ENCODE data around the gene SLC2A13. TPM values are rescaled to one million over a fixed set of nuclear protein-coding genes. Genes with fewer than 3 reads are reported as not detected.
"Not testable (repeated sequence)": the region's sequence is repeated elsewhere in the genome, so short reads cannot be mapped to it uniquely, and the experiment has no call there.

SLC2A13 gene
- polyA plus RNA-seq, 3 donors: 13.4 to 15.6 (median 14.5) TPM

DNA sequence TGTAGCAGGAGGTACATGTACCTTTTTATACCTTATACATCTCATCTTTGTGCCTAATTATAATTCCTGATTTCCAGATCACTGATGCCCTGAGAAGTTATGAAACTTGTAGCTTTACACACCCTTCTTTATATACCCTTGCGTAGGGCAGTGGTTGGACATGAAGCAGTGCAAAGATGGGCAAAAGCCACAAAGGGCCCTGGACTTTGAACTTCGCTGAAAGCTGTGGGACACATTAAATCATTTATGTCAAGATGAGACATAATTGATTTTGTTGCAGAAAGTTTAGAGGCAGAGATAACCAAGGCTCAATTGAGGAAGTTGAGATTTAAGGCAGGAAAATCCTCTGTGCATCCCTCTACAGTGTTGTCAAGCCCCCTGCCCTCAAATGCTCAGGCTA, 170.0 kb downstream of the SLC2A13 start:
- no peak for DNase-seq (ENCODE audit: low read depth in 3 of 3, low spot score in 2 of 3)

DNA sequence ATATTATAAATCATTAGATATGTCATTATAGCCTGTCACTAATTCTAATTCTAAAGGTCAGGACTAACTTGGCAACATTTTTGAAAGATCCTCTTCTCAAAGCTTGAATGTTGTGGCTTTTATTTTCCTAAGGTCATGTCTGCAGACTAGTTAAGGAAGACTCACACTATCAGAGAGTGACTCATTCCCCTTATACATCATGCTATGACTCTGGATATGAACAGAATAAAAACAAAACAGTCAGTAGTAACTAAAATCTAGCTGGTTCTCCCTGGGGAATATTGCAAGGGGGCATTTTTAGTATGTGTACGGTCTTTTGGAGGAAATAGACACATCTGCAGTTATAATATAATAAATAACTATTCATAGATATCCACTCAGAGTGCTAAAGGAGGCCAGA, 170.6 kb downstream of the SLC2A13 start:
- no peak for DNase-seq (ENCODE audit: low read depth in 3 of 3, low spot score in 2 of 3)

- no peak for DNase-seq (ENCODE audit: low read depth in 3 of 3, low spot score in 2 of 3)
Observed at GRCh38 chr12:39931857-39932256, 174.0 kb downstream of the SLC2A13 start.

- no peak for DNase-seq (ENCODE audit: low read depth in 3 of 3, low spot score in 2 of 3)
Observed at GRCh38 chr12:39931231-39931630, 174.7 kb downstream of the SLC2A13 start.

DNA sequence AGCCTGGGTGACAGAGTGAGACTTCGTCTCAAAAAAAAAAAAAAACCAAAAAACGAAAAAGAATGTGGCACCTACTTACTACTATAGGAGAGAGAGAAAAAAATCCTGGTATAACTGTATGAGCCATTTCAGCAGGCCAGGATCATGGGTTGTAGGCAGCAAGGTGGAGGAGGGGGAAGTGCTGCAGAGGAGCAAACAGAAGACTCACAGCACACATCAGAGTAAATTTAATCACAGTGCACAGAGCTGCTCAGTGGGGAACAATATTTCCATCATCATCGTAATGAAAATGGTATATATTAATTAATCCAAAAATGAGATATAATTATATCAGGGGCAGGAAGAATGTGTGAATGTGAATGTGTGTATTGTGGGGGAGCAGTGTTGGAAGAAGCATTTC, 175.8 kb downstream of the SLC2A13 start:
- DNase-seq (ENCODE audit: low read depth in 3 of 3, low spot score in 2 of 3): no peak

GRCh38 chr12:39928181-39928899, 177.5 kb downstream of the SLC2A13 start:
- DNase-seq (ENCODE audit: low read depth in 3 of 3, low spot score in 2 of 3): no peak

DNA sequence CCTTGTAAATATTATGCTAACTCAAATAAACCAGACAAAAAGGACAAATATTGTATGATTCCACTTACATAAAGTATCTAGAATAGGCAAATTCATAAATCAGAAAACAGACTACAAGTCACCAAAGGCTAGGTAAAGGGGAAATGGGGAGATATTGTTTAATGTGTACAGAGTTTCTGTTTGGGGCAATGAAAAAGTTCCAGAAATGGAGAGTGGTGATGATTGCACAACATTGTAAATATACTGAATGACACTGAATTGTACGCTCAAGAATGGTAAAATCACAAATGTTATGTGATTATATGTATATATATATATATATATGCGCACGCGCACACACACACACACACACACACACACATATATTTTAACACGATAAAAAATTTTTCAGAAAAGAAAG, 182.5 kb downstream of the SLC2A13 start:
- no peak for DNase-seq (ENCODE audit: low read depth in 3 of 3, low spot score in 2 of 3)

GRCh38 chr12:39922598-39922997, 183.3 kb downstream of the SLC2A13 start:
- not testable (repeated sequence) for DNase-seq (ENCODE audit: low read depth in 3 of 3, low spot score in 2 of 3)

GRCh38 chr12:39920647-39921046, 185.2 kb downstream of the SLC2A13 start:
- DNase-seq (ENCODE audit: low read depth in 3 of 3, low spot score in 2 of 3): no peak

- DNase-seq (ENCODE audit: low read depth in 3 of 3, low spot score in 2 of 3): no peak
Observed at GRCh38 chr12:39920222-39920621, 185.7 kb downstream of the SLC2A13 start.

GRCh38 chr12:39919790-39920189, 186.1 kb downstream of the SLC2A13 start:
- no peak for DNase-seq (ENCODE audit: low read depth in 3 of 3, low spot score in 2 of 3)

GRCh38 chr12:39915249-39915648, 190.6 kb downstream of the SLC2A13 start:
- DNase-seq (ENCODE audit: low read depth in 3 of 3, low spot score in 2 of 3): no peak

- no peak for DNase-seq (ENCODE audit: low read depth in 3 of 3, low spot score in 2 of 3)
Observed at GRCh38 chr12:39912211-39912980, 193.5 kb downstream of the SLC2A13 start.

GRCh38 chr12:39906237-39906636, 199.6 kb downstream of the SLC2A13 start:
- no peak for DNase-seq (ENCODE audit: low read depth in 3 of 3, low spot score in 2 of 3)

GRCh38 chr12:39905152-39905551, 200.7 kb downstream of the SLC2A13 start:
- no peak for DNase-seq (ENCODE audit: low read depth in 3 of 3, low spot score in 2 of 3)

DNA sequence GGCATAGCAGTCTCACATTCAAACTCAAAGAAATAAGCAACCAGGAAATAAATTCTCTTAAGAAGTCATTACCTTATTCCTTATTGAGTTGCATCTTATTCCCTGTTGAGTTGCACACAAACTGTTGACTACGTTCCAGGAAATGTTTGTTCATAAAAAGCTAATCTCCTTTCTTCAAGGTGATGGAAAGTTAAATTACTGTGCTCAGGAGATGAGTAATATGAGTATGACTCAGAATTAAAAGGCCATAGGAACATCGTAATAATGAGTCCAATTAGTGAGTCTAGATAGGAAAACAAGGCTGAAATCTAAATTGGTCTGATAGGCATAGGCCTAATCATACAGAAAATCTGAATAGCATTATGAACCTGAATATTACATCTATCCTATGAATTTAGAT, 203.1 kb downstream of the SLC2A13 start:
- no peak for DNase-seq (ENCODE audit: low read depth in 3 of 3, low spot score in 2 of 3)

- no peak for DNase-seq (ENCODE audit: low read depth in 3 of 3, low spot score in 2 of 3)
Observed at GRCh38 chr12:39897315-39897714, 208.6 kb downstream of the SLC2A13 start.

DNA sequence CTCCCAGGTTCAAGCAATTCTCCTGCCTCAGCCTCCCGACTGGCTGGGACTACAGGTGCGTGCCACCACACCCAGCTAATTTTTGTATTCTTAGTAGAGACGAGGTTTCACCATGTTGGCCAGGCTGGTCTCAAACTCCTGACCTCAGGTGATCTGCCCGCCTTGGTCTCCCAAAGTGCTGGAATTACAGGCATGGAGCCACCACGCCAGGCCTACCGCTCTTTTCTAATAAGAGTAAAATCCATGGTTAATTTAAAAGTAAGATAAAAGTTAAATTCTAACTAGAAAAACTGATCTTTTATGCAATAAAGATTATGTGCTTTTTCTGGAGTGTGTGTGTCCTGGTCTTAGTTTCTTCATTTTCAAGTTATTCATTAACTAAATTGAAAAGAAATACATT, 212.5 kb downstream of the SLC2A13 start:
- not testable (repeated sequence) for DNase-seq (ENCODE audit: low read depth in 3 of 3, low spot score in 2 of 3)

GRCh38 chr12:39892146-39892545, 213.7 kb downstream of the SLC2A13 start:
- no peak for DNase-seq (ENCODE audit: low read depth in 3 of 3, low spot score in 2 of 3)

DNA sequence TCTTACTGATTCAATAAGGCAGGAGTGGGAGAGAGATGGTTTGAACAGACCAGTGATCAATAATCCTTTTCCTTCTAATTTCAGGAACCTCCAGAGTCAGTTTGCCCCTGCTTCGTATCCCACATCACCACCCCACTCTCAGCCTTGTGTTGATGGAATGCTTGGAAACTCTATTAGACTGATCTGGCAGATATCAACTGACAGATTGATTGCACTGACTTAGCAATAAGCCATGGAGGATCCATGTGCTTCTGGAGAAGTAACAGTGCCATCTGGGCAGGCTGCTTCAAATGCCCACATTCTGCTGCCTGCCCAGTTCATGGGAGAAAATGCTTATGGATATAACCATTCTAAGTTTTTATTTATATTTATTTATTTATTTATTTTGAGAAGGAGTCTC, 218.0 kb downstream of the SLC2A13 start:
- DNase-seq (ENCODE audit: low read depth in 3 of 3, low spot score in 2 of 3): no peak

GRCh38 chr12:39886106-39886505, 219.8 kb downstream of the SLC2A13 start:
- no peak for DNase-seq (ENCODE audit: low read depth in 3 of 3, low spot score in 2 of 3)

DNA sequence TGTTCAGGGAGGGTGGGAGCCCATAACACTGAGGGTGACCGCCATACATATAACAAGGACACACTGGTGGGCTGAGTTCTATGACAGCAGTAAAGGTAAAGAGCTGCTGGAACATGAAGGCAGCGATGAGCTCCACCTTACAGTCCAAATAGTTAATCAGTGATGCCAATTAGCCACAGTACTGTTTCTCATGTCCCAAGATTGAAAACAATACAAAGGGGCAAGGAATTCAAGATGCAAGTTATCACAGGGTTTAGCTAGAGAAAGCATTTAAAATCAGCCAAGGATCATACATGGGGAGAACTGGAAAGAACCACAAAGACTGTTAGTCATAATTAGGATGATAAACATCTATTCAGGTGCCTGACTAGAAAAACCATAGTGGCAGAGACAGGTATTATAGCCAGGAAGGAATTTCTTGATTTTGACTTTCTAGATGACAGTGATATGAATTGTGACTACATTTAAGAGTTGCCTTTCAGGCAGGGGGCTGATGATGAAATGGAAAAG, 221.2 kb downstream of the SLC2A13 start:
- no peak for DNase-seq (ENCODE audit: low read depth in 3 of 3, low spot score in 2 of 3)
